WTC11 (cell line): ENCODE data around the gene CNTNAP2. TPM values are rescaled to one million over a fixed set of nuclear protein-coding genes. Genes with fewer than 3 reads are reported as not detected.

Experiments
- ATAC-seq: fragments of 200-7000 bp; cut with Tn5 transposase; 2 replicates; pipeline ENCODE4 v1.10.0; 2021; ENCODE audit warnings: mild to moderate bottlenecking, moderate library complexity
- CTCF ChIA-PET: fragments of 300-600 bp; sonication (Branson Sonifier 250); formaldehyde crosslinking; loops from one replicate; lab custom pipeline; 2021; ENCODE audit warnings: antibody characterized with exemption; lab: Charles Lee
- POLR2A ChIA-PET: fragments of 350-600 bp; sonication (Branson Sonifier 250); formaldehyde crosslinking; loops from one replicate; lab custom pipeline; 2021; ENCODE audit warnings: antibody characterized with exemption; lab: Charles Lee
- DNase-seq: peaks from one replicate; pipeline ENCODE4 v3.0.0; 2021; ENCODE audit warnings: low spot score
- H3K27ac Mint-ChIP-seq: 2 replicates; pipeline ENCODE4 v1.8.0; 2021; ENCODE audit warnings: mixed read lengths
- H3K27me3 Mint-ChIP-seq: 2 replicates; pipeline ENCODE4 v1.8.0; 2021; ENCODE audit warnings: low read depth, mild to moderate bottlenecking, moderate library complexity, mixed read lengths
- H3K36me3 Mint-ChIP-seq: 2 replicates; pipeline ENCODE4 v1.8.0; 2021; ENCODE audit warnings: mixed read lengths
- H3K4me1 Mint-ChIP-seq: 2 replicates; pipeline ENCODE4 v1.8.0; 2022; ENCODE audit warnings: mixed read lengths
- H3K4me3 Mint-ChIP-seq: 2 replicates; pipeline ENCODE4 v1.8.0; 2021; ENCODE audit warnings: mild to moderate bottlenecking, moderate library complexity, mixed read lengths
- H3K9me3 Mint-ChIP-seq: 2 replicates; pipeline ENCODE4 v1.8.0; 2021; ENCODE audit warnings: mixed read lengths
- CREM ChIP-seq: sonication (generic); formaldehyde crosslinking; IDR thresholded peaks from 2 replicates; pipeline ENCODE4 v1.8.1; 2022; ENCODE audit warnings: mild to moderate bottlenecking, missing genetic modification reagents, moderate library complexity
- FOXK1 ChIP-seq: sonication (generic); formaldehyde crosslinking; IDR thresholded peaks from 2 replicates; pipeline ENCODE4 v1.8.0; 2022; ENCODE audit warnings: mild to moderate bottlenecking, moderate library complexity, missing genetic modification reagents
- GRHL2 ChIP-seq: fragments of 250-450 bp; sonication (Bioruptor Pico); IDR thresholded peaks from 2 replicates; pipeline ENCODE4 v1.8.0; 2022; ENCODE audit warnings: mild to moderate bottlenecking, moderate library complexity; ENCODE audit not compliant: insufficient replicate concordance, severe bottlenecking
- IRF2 ChIP-seq: sonication (generic); formaldehyde crosslinking; IDR thresholded peaks from 2 replicates; pipeline ENCODE4 v1.8.0; 2022; ENCODE audit warnings: low read depth, missing genetic modification reagents, borderline replicate concordance
- JAZF1 ChIP-seq: fragments of 250-450 bp; sonication (Bioruptor Pico); IDR thresholded peaks from 2 replicates; pipeline ENCODE4 v1.9.0; 2021; ENCODE audit warnings: moderate library complexity, mild to moderate bottlenecking, inconsistent platforms
- JUN ChIP-seq: sonication (generic); formaldehyde crosslinking; IDR thresholded peaks from 2 replicates; pipeline ENCODE4 v1.8.0; 2023; ENCODE audit warnings: mild to moderate bottlenecking, missing genetic modification reagents
- MYBL2 ChIP-seq: sonication (generic); formaldehyde crosslinking; IDR thresholded peaks from 2 replicates; pipeline ENCODE4 v1.8.1; 2023; ENCODE audit warnings: mild to moderate bottlenecking, moderate library complexity, missing genetic modification reagents
- NR1H2 ChIP-seq: sonication (generic); formaldehyde crosslinking; IDR thresholded peaks from 2 replicates; pipeline ENCODE4 v1.9.0; 2021; ENCODE audit warnings: mild to moderate bottlenecking, moderate library complexity, missing genetic modification reagents
- NR2C2 ChIP-seq: sonication (generic); formaldehyde crosslinking; IDR thresholded peaks from 2 replicates; pipeline ENCODE4 v1.8.0; 2022; ENCODE audit warnings: mild to moderate bottlenecking, missing genetic modification reagents
- NR3C1 ChIP-seq: sonication (generic); formaldehyde crosslinking; conservative IDR thresholded peaks from 2 replicates; pipeline ENCODE4 v1.8.1; 2023; ENCODE audit warnings: low read depth, mild to moderate bottlenecking, missing genetic modification reagents
- OVOL2 ChIP-seq: fragments of 250-450 bp; sonication (Bioruptor Pico); IDR thresholded peaks from 2 replicates; pipeline ENCODE4 v1.9.0; 2021; ENCODE audit warnings: mild to moderate bottlenecking, borderline replicate concordance
- SMAD4 ChIP-seq: sonication (generic); formaldehyde crosslinking; IDR thresholded peaks from 2 replicates; pipeline ENCODE4 v1.8.0; 2022; ENCODE audit warnings: mild to moderate bottlenecking, missing genetic modification reagents
- SP1 ChIP-seq: sonication (generic); formaldehyde crosslinking; conservative IDR thresholded peaks from 2 replicates; pipeline ENCODE4 v1.8.1; 2022; ENCODE audit warnings: missing genetic modification reagents
- TEAD4 ChIP-seq: sonication (generic); formaldehyde crosslinking; IDR thresholded peaks from 2 replicates; pipeline ENCODE4 v1.8.0; 2022; ENCODE audit warnings: mild to moderate bottlenecking, missing genetic modification reagents
- ZNF121 ChIP-seq: sonication (generic); formaldehyde crosslinking; IDR thresholded peaks from 2 replicates; pipeline ENCODE4 v1.8.0; 2023; ENCODE audit warnings: missing genetic modification reagents
- ZNF138 ChIP-seq: sonication (generic); formaldehyde crosslinking; conservative IDR thresholded peaks from 2 replicates; pipeline ENCODE4 v1.8.1; 2022; ENCODE audit warnings: mild to moderate bottlenecking, moderate library complexity, missing genetic modification reagents
- ZNF396 ChIP-seq: fragments of 250-450 bp; sonication (Bioruptor Pico); IDR thresholded peaks from 2 replicates; pipeline ENCODE4 v1.8.0; 2021; ENCODE audit warnings: mild to moderate bottlenecking, moderate library complexity, borderline replicate concordance
- ZNF416 ChIP-seq: fragments of 250-450 bp; sonication (Bioruptor Pico); IDR thresholded peaks from 2 replicates; pipeline ENCODE4 v1.9.0; 2021; ENCODE audit warnings: mild to moderate bottlenecking, inconsistent platforms
- total RNA-seq: library from RNA; stranded (reverse); gene quantifications from 3 replicates; pipeline ENCODE4 v1.2.3, GENCODE V29; 2021
- TF ChIP-seq, protein P1 (sequence below): sonication (generic); formaldehyde crosslinking; IDR thresholded peaks from 2 replicates; pipeline ENCODE4 v1.8.1; 2023; ENCODE audit warnings: mild to moderate bottlenecking, missing genetic modification reagents
- TF ChIP-seq, protein P2 (sequence below): sonication (generic); formaldehyde crosslinking; conservative IDR thresholded peaks from 2 replicates; pipeline ENCODE4 v1.8.1; 2023; ENCODE audit warnings: mild to moderate bottlenecking, low read depth, missing genetic modification reagents, moderate library complexity
- TF ChIP-seq, protein P3 (sequence below): sonication (generic); formaldehyde crosslinking; IDR thresholded peaks from 2 replicates; pipeline ENCODE4 v1.8.1; 2022; ENCODE audit warnings: mild to moderate bottlenecking, missing genetic modification reagents, moderate library complexity, borderline replicate concordance
- TF ChIP-seq, protein P4 (sequence below): sonication (generic); formaldehyde crosslinking; IDR thresholded peaks from 2 replicates; pipeline ENCODE4 v1.8.0; 2022; ENCODE audit warnings: mild to moderate bottlenecking, missing genetic modification reagents
- TF ChIP-seq, protein P5 (sequence below): sonication (generic); formaldehyde crosslinking; IDR thresholded peaks from 2 replicates; pipeline ENCODE4 v1.8.0; 2022; ENCODE audit warnings: mild to moderate bottlenecking, missing genetic modification reagents
- TF ChIP-seq, protein P6 (sequence below): fragments of 200-600 bp; IDR thresholded peaks from 2 replicates; pipeline ENCODE4 v1.8.0; 2022; ENCODE audit warnings: antibody characterized with exemption
- TF ChIP-seq, protein P7 (sequence below): sonication (generic); formaldehyde crosslinking; IDR thresholded peaks from 2 replicates; pipeline ENCODE4 v1.8.0; 2023; ENCODE audit warnings: missing genetic modification reagents
- TF ChIP-seq, protein P8 (sequence below): sonication (generic); formaldehyde crosslinking; IDR thresholded peaks from 2 replicates; pipeline ENCODE4 v1.8.0; 2022; ENCODE audit warnings: mild to moderate bottlenecking, missing genetic modification reagents

CNTNAP2 gene
- total RNA-seq, 1 experiment from 2014 or later, result 63.8 TPM

DNA sequence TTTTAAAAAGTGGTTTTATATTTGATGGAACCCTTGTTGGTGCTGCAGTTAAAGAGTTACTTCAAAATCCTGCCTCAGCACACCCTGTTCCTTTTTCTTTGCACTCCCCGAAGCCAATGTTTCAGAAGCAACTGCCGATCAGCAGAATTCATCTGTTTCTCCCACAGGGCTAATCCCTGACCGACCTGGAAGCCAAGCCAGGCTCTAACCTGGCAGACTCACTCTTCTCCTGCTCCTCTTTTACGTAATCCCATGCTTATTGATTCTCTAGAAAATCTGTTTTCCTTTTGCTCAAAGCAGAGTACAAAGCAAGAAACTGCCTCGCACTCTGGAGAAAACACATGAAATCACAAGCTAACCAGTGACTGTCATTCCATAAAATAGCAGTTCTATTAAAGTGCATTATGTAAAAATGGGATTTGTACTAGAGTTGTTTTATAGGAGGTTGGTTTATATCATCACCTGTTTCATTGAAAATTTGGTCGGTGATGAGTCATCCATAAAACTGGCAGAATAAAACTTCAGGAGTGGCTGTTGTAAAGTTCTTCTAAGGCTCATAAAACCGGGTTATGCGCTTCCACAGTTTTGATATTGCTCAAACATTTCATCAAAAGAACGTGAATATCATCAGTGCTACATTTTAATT, 99.9 kb downstream of the CNTNAP2 start:
- POLR2A ChIA-PET, result no interaction called here

DNA sequence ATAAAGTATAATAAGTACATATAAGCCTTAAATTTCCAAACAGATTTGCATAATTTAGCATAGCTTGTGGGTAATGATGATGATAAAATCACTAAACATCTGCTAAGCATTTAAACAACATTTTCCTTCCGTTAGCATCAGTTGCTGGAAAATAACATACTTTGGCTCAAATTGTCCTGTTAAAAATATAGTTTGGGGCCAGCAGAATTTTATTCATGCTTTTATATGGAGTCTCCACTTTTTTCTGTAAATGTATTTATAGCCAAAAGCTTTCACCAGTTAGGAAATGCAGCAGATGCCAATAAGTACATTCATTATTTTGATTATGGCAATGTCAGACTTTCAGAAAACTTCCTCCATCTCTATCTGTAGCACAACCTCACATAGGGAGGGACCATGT, 107.2 kb downstream of the CNTNAP2 start:
- CTCF ChIA-PET, result interaction anchor here (1.0 to 1.3 kb wide), 3 partner anchors 15 to 98 kb away, joined by 3 read pairs; no protein-coding TSS in a partner anchor
- no peak for ATAC-seq
- TF ChIP-seq, protein P1, sequence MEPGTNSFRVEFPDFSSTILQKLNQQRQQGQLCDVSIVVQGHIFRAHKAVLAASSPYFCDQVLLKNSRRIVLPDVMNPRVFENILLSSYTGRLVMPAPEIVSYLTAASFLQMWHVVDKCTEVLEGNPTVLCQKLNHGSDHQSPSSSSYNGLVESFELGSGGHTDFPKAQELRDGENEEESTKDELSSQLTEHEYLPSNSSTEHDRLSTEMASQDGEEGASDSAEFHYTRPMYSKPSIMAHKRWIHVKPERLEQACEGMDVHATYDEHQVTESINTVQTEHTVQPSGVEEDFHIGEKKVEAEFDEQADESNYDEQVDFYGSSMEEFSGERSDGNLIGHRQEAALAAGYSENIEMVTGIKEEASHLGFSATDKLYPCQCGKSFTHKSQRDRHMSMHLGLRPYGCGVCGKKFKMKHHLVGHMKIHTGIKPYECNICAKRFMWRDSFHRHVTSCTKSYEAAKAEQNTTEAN (CRISPR knock-in tag), result no peak
- no peak for TF ChIP-seq ZNF138 (CRISPR knock-in tag)
- no peak for TF ChIP-seq JAZF1 (CRISPR knock-in tag)
- TF ChIP-seq ZNF416 (CRISPR knock-in tag), result no peak
- TF ChIP-seq, protein P2, sequence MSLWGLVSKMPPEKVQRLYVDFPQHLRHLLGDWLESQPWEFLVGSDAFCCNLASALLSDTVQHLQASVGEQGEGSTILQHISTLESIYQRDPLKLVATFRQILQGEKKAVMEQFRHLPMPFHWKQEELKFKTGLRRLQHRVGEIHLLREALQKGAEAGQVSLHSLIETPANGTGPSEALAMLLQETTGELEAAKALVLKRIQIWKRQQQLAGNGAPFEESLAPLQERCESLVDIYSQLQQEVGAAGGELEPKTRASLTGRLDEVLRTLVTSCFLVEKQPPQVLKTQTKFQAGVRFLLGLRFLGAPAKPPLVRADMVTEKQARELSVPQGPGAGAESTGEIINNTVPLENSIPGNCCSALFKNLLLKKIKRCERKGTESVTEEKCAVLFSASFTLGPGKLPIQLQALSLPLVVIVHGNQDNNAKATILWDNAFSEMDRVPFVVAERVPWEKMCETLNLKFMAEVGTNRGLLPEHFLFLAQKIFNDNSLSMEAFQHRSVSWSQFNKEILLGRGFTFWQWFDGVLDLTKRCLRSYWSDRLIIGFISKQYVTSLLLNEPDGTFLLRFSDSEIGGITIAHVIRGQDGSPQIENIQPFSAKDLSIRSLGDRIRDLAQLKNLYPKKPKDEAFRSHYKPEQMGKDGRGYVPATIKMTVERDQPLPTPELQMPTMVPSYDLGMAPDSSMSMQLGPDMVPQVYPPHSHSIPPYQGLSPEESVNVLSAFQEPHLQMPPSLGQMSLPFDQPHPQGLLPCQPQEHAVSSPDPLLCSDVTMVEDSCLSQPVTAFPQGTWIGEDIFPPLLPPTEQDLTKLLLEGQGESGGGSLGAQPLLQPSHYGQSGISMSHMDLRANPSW (CRISPR knock-in tag), result no peak
- TF ChIP-seq, protein P3, sequence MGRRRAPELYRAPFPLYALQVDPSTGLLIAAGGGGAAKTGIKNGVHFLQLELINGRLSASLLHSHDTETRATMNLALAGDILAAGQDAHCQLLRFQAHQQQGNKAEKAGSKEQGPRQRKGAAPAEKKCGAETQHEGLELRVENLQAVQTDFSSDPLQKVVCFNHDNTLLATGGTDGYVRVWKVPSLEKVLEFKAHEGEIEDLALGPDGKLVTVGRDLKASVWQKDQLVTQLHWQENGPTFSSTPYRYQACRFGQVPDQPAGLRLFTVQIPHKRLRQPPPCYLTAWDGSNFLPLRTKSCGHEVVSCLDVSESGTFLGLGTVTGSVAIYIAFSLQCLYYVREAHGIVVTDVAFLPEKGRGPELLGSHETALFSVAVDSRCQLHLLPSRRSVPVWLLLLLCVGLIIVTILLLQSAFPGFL, result no peak
- no peak for TF ChIP-seq OVOL2 (CRISPR knock-in tag)
- TF ChIP-seq, protein P4, sequence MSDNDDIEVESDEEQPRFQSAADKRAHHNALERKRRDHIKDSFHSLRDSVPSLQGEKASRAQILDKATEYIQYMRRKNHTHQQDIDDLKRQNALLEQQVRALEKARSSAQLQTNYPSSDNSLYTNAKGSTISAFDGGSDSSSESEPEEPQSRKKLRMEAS (CRISPR knock-in tag), result no peak
- TF ChIP-seq GRHL2 (CRISPR knock-in tag), result no peak
- TF ChIP-seq, protein P5, sequence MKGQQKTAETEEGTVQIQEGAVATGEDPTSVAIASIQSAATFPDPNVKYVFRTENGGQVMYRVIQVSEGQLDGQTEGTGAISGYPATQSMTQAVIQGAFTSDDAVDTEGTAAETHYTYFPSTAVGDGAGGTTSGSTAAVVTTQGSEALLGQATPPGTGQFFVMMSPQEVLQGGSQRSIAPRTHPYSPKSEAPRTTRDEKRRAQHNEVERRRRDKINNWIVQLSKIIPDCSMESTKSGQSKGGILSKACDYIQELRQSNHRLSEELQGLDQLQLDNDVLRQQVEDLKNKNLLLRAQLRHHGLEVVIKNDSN, result no peak

More for the DNA sequence above, 99.9 kb downstream of the CNTNAP2 start:
- no peaks in the 10 kb centered on the region for H3K27me3 Mint-ChIP-seq
- CTCF ChIA-PET, result no interaction called here
- no peak overlapping the region for H3K4me3 Mint-ChIP-seq
- no peaks in the 10 kb centered on the region for H3K9me3 Mint-ChIP-seq
- H3K27ac Mint-ChIP-seq, result peak overlapping the region; percentile 60; the same call in 1 of the 2 replicates
- H3K4me1 Mint-ChIP-seq, result no peaks in the 10 kb centered on the region
- H3K36me3 Mint-ChIP-seq, result peaks cover 24% of the 10 kb centered on the region
- TF ChIP-seq, protein P6, sequence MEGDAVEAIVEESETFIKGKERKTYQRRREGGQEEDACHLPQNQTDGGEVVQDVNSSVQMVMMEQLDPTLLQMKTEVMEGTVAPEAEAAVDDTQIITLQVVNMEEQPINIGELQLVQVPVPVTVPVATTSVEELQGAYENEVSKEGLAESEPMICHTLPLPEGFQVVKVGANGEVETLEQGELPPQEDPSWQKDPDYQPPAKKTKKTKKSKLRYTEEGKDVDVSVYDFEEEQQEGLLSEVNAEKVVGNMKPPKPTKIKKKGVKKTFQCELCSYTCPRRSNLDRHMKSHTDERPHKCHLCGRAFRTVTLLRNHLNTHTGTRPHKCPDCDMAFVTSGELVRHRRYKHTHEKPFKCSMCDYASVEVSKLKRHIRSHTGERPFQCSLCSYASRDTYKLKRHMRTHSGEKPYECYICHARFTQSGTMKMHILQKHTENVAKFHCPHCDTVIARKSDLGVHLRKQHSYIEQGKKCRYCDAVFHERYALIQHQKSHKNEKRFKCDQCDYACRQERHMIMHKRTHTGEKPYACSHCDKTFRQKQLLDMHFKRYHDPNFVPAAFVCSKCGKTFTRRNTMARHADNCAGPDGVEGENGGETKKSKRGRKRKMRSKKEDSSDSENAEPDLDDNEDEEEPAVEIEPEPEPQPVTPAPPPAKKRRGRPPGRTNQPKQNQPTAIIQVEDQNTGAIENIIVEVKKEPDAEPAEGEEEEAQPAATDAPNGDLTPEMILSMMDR, result no peak
- TF ChIP-seq, protein P4 (CRISPR knock-in tag), result no peak
- TF ChIP-seq MYBL2 (CRISPR knock-in tag) (no peak), SMAD4 (no peak), TEAD4 (CRISPR knock-in tag) (no peak), ZNF416 (CRISPR knock-in tag) (no peak), IRF2 (CRISPR knock-in tag) (no peak), NR1H2 (no peak), ZNF396 (no peak), JUN (CRISPR knock-in tag) (no peak), JAZF1 (CRISPR knock-in tag) (no peak), FOXK1 (no peak), SP1 (CRISPR knock-in tag) (no peak), ZNF121 (no peak), NR2C2 (CRISPR knock-in tag) (no peak), CREM (no peak), NR3C1 (CRISPR knock-in tag) (no peak)
- TF ChIP-seq, protein P7, sequence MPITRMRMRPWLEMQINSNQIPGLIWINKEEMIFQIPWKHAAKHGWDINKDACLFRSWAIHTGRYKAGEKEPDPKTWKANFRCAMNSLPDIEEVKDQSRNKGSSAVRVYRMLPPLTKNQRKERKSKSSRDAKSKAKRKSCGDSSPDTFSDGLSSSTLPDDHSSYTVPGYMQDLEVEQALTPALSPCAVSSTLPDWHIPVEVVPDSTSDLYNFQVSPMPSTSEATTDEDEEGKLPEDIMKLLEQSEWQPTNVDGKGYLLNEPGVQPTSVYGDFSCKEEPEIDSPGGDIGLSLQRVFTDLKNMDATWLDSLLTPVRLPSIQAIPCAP (CRISPR knock-in tag), result no peak
- TF ChIP-seq, protein P8, sequence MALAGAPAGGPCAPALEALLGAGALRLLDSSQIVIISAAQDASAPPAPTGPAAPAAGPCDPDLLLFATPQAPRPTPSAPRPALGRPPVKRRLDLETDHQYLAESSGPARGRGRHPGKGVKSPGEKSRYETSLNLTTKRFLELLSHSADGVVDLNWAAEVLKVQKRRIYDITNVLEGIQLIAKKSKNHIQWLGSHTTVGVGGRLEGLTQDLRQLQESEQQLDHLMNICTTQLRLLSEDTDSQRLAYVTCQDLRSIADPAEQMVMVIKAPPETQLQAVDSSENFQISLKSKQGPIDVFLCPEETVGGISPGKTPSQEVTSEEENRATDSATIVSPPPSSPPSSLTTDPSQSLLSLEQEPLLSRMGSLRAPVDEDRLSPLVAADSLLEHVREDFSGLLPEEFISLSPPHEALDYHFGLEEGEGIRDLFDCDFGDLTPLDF (CRISPR knock-in tag), result no peak
- TF ChIP-seq, protein P5, result no peak
- ATAC-seq (no peak), DNase-seq (no peak)

More for the DNA sequence above, 107.2 kb downstream of the CNTNAP2 start:
- H3K4me1 Mint-ChIP-seq, result peaks cover 16% of the 10 kb centered on the region
- H3K36me3 Mint-ChIP-seq, result peaks cover 53% of the 10 kb centered on the region
- POLR2A ChIA-PET, result no interaction called here
- peaks cover 19% of the 10 kb centered on the region for H3K9me3 Mint-ChIP-seq
- DNase-seq, result no peak
- H3K4me3 Mint-ChIP-seq, result no peak overlapping the region
- no peak overlapping the region for H3K27ac Mint-ChIP-seq
- H3K27me3 Mint-ChIP-seq, result no peaks in the 10 kb centered on the region
